Spleen (tissue), 11 donors: Measurements from ENCODE around the gene PSMD7. TPM values are rescaled to one million over a fixed set of nuclear protein-coding genes. Genes with fewer than 3 reads are reported as not detected.

Experiments used
- DNase-seq: peaks from one replicate; pipeline ENCODE4 v3.0.0-alpha.2; 2020
- H3K27ac ChIP-seq, 8 donors: fragments of 200-600 bp; sonication (generic) in 7 of 8; 1 replicate in 4 of 8; 2 replicates in 4 of 8; pipeline versions ENCODE4 v1.5.0 to v1.8.0; 2016 to 2021; ENCODE audit warnings: inconsistent platforms in 4 of 8, mild to moderate bottlenecking in 4 of 8, moderate library complexity in 1 of 8
- H3K27me3 ChIP-seq, 7 donors: fragments of 200-600 bp; sonication (generic) in 6 of 7; replicated peaks in 1 of 7; 1 replicate in 4 of 7; 2 replicates in 3 of 7; pipeline versions ENCODE4 v1.5.0 to v1.8.0; 2016 to 2021; ENCODE audit warnings: inconsistent platforms in 3 of 7, mild to moderate bottlenecking in 1 of 7
- H3K36me3 ChIP-seq, 6 donors: fragments of 200-600 bp; sonication (generic) in 5 of 6; 1 replicate in 4 of 6; 2 replicates in 2 of 6; pipeline versions ENCODE4 v1.5.0 to v1.8.0; 2016 to 2021; ENCODE audit warnings: inconsistent platforms in 2 of 6
- H3K4me1 ChIP-seq, 6 donors: fragments of 200-600 bp; sonication (generic) in 5 of 6; 1 replicate in 3 of 6; 2 replicates in 3 of 6; pipeline versions ENCODE4 v1.5.0 to v1.8.0; 2016 to 2021; ENCODE audit warnings: inconsistent platforms in 3 of 6
- H3K4me3 ChIP-seq, 8 donors: fragments of 200-600 bp; sonication (generic) in 7 of 8; 1 replicate in 4 of 8; 2 replicates in 4 of 8; pipeline versions ENCODE4 v1.5.0 to v1.8.0; 2016 to 2021; ENCODE audit warnings: inconsistent platforms in 4 of 8, mild to moderate bottlenecking in 4 of 8, moderate library complexity in 2 of 8
- H3K9me3 ChIP-seq, 8 donors: fragments of 200-600 bp; sonication (generic) in 7 of 8; 1 replicate in 4 of 8; 2 replicates in 4 of 8; pipeline versions ENCODE4 v1.5.0 to v1.8.0; 2016 to 2021; ENCODE audit warnings: inconsistent platforms in 4 of 8
- POLR2A ChIP-seq, 3 donors: fragments of 450-650 bp; IDR thresholded peaks; one replicate each; pipeline ENCODE4 v1.5.1; 2017; ENCODE audit warnings: antibody characterized with exemption in 3 of 3, mild to moderate bottlenecking in 1 of 3
- POLR2AphosphoS5 ChIP-seq, 3 donors: sonication (generic); formaldehyde crosslinking; IDR thresholded peaks; one replicate each; pipeline ENCODE4 v1.5.1; 2017; ENCODE audit warnings: antibody characterized with exemption in 3 of 3
- WGBS, 5 donors: extraction: QIAGEN DNeasy Blood & Tissue Kit in 3 of 5; methylation state at CpG; one replicate each; pipeline versions ENCODE4 v1.1.5 to v1.1.7; 2013 to 2018; 5-methylcytosine and 5-hydroxymethylcytosine counted together
- intact Hi-C: fragments of 100-400 bp; cut with DNase I; formaldehyde crosslinking; loops from one replicate; pipeline ENCODE4 v1.15.0; 2023; ENCODE audit warnings: low total_unique reads
- polyA plus RNA-seq, 3 donors: library from polyadenylated mRNA; stranded (reverse); fragments of 200-250 nt; gene quantifications; one replicate each; pipeline ENCODE4 v1.2.1, GENCODE V29; 2013
- total RNA-seq, 7 donors: library from RNA; depleted of rRNA in 3 of 7; stranded (reverse); fragments of >200 nt in 3 of 7; fragmentation: NEBNext Ultra II Directional in 4 of 7; extraction: Animal tissue kit (Norgen Biotek cat#: 25700) in 4 of 7; gene quantifications; one replicate each; pipeline versions ENCODE4 v1.1.0 to v1.2.1, GENCODE V29; 2016 to 2021
- TF ChIP-seq, protein P1 (sequence below), 11 experiments: fragments of 200-600 bp in 7 of 11; fragments of 450-650 bp in 4 of 11; sonication (generic) in 4 of 11; IDR thresholded peaks in 8 of 11; conservative IDR thresholded peaks in 3 of 11; 1 replicate in 7 of 11; 2 replicates in 4 of 11; pipeline versions ENCODE4 v1.4.0 to v1.8.0; 2016 to 2021; ENCODE audit warnings: antibody characterized with exemption in 11 of 11, inconsistent platforms in 4 of 11, mild to moderate bottlenecking in 1 of 11
- donor health status: healthy with polysubstance abuse.
- donor health status: DM: no; HTN: no; CAD: no; lungs with moderate emphysema.
- donor health status: DM: no; HTN: no; CAD: no.
- donor health status: Bipolar disorder and iron deficiency.
- donor health status: healthy.
- donor health status: DM: no; HTN: no; CAD: no.
- donor health status: DM: yes; HTN: yes; CAD: no.

PSMD7 gene
- total and polyA plus RNA-seq, 10 donors = 40.5 to 61.1 (median 48.9) TPM

DNA sequence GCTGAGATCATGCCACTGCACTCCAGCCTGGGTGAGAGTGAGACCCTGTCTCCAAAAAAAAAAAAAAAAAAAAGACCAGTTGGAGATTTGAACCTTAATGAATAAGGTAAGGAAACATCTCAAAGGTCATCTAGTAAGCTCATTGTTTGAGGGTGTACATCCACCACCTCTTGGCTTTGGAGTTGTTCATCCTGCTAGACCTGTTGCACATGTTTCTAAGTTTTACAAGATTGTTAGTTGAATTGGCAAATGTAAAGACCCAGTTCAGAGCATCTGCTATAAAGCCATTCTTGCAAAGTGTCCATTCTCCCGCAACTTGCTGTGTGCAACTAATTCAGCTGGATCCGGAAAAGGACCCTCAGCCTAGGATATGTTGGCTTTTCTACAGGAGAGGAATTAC, 1.5 kb downstream of the PSMD7 start:
- no peaks in the 10 kb centered on the region for H3K27me3 ChIP-seq
- H3K27ac ChIP-seq = peak overlapping the region in 2 of 8 donors; percentile 97 to 98
- intact Hi-C loops = no loop called here
- H3K36me3 ChIP-seq = peaks cover 3 to 51% (median 39%) of the 10 kb centered on the region in 6 donors
- DNase-seq = no peak
- H3K9me3 ChIP-seq = no peaks in the 10 kb centered on the region
- WGBS, 5 donors = 85 to 96% (median 93%) methylated on average over 2 of the region's 2 CpGs
- TF ChIP-seq POLR2A (IDR thresholded peaks at IDR 0.05) (no peak), POLR2AphosphoS5 (IDR thresholded peaks at IDR 0.05) (no peak)
- TF ChIP-seq, protein P1, sequence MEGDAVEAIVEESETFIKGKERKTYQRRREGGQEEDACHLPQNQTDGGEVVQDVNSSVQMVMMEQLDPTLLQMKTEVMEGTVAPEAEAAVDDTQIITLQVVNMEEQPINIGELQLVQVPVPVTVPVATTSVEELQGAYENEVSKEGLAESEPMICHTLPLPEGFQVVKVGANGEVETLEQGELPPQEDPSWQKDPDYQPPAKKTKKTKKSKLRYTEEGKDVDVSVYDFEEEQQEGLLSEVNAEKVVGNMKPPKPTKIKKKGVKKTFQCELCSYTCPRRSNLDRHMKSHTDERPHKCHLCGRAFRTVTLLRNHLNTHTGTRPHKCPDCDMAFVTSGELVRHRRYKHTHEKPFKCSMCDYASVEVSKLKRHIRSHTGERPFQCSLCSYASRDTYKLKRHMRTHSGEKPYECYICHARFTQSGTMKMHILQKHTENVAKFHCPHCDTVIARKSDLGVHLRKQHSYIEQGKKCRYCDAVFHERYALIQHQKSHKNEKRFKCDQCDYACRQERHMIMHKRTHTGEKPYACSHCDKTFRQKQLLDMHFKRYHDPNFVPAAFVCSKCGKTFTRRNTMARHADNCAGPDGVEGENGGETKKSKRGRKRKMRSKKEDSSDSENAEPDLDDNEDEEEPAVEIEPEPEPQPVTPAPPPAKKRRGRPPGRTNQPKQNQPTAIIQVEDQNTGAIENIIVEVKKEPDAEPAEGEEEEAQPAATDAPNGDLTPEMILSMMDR (IDR thresholded peaks at IDR 0.05 in 8 of 11, conservative IDR thresholded peaks at IDR 0.05 in 3 of 11) = no peak
- H3K4me3 ChIP-seq = peak overlapping the region in 6 of 8 donors; percentile 75 to 99 (median 96)
- H3K4me1 ChIP-seq = peaks cover 18 to 59% (median 39%) of the 10 kb centered on the region in 6 donors

DNA sequence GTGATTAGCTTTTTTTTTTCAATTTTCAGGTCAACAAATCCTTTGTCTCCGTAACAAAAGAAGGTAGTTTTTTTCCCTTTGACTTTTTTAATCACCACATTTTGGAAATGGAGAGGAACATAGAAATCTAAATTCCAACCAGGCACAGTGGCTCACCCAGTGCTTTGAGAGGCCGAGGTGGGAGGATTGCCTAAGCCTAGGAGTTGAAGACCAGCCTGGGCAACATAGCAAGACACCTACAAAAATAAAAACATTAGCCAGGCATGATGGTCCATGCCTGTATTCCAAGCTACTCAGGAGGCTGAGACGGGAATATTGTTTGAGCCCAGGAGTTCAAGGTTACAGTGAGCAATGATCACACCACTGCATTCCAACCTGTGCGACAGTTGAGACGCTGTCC, 5.7 kb downstream of the PSMD7 start:
- Histone ChIP-seq H3K36me3 (peaks cover 10 to 93% (median 82%) of the 10 kb centered on the region in 6 donors), H3K9me3 (no peaks in the 10 kb centered on the region), H3K27ac (no peak overlapping the region), H3K4me3 (no peak overlapping the region), H3K4me1 (peaks cover 10 to 38% (median 26%) of the 10 kb centered on the region in 6 donors), H3K27me3 (no peaks in the 10 kb centered on the region)
- no peak for DNase-seq
- 90 to 96% (median 92%) methylated on average over 5 of the region's 5 CpGs for WGBS, 5 donors
- TF ChIP-seq POLR2AphosphoS5 (IDR thresholded peaks at IDR 0.05) (no peak), POLR2A (IDR thresholded peaks at IDR 0.05) (no peak)
- TF ChIP-seq, protein P1 (IDR thresholded peaks at IDR 0.05 in 8 of 11, conservative IDR thresholded peaks at IDR 0.05 in 3 of 11) = no peak
- intact Hi-C loops = no loop called here

DNA sequence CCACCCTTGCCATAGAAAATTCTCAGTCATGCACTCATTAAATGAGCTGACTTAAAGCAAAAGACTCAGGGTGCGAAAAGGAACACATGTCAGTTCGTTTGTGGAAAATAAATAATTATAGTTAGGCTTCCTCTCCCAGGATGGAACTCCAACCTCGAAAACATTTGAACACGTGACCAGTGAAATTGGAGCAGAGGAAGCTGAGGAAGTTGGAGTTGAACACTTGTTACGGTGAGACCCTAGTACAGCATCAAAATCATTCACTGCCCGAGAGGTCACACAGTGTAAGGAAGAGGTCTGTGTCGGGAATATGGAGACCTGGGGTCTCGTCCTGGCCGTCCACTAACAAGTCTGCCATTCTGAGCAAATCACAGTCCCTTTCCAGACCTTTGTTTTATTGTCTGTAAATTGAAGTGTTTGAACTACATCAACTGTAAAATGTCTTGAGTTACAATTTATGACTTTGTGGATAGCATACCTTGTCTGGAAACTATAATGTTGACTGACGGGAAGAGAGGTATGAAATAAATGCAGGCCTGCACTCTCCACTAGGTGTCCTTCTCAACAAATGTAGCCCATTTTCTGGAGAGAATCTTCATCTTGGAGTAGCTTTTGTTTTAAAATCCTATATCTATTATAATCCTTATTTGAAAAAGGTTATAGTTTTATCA, 7.7 kb downstream of the PSMD7 start:
- peaks cover 0 to 19% (median 7%) of the 10 kb centered on the region in 6 donors for H3K4me1 ChIP-seq
- no peak overlapping the region for H3K4me3 ChIP-seq
- TF ChIP-seq POLR2A (IDR thresholded peaks at IDR 0.05) (no peak), POLR2AphosphoS5 (IDR thresholded peaks at IDR 0.05) (no peak)
- TF ChIP-seq, protein P1 (IDR thresholded peaks at IDR 0.05 in 8 of 11, conservative IDR thresholded peaks at IDR 0.05 in 3 of 11) = no peak
- no peaks in the 10 kb centered on the region for H3K27me3 ChIP-seq
- no peak for DNase-seq
- H3K27ac ChIP-seq = no peak overlapping the region
- H3K9me3 ChIP-seq = no peaks in the 10 kb centered on the region
- intact Hi-C loops = no loop called here
- peaks cover 10 to 94% (median 90%) of the 10 kb centered on the region in 6 donors for H3K36me3 ChIP-seq
- 81 to 88% (median 84%) methylated on average over 10 of the region's 10 CpGs for WGBS, 5 donors

DNA sequence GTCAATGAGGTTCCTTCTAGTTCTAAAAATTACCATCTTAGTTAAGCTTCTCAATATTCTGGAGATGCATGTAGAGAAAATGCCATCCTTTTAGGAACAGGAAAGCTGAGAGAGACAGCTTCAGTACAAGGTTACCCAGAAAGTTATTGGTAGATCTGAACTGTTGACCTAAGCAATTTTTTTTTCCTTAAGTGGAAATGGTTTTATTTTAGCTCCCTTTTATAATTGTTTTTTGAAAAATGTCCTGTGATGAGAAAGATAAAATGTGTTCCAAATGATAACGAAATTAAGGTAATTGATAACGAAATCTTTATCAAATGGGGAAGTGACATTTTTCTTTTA, 8.2 kb downstream of the PSMD7 start:
- H3K36me3 ChIP-seq = peaks cover 10 to 89% (median 85%) of the 10 kb centered on the region in 6 donors
- DNase-seq = no peak
- H3K4me1 ChIP-seq = peaks cover 0 to 15% (median 2%) of the 10 kb centered on the region in 6 donors
- WGBS, 5 donors = 71 to 92% (median 76%) methylated on average over 2 of the region's 2 CpGs
- no peaks in the 10 kb centered on the region for H3K9me3 ChIP-seq
- intact Hi-C loops = no loop called here
- H3K4me3 ChIP-seq = no peak overlapping the region
- TF ChIP-seq POLR2A (IDR thresholded peaks at IDR 0.05) (no peak), POLR2AphosphoS5 (IDR thresholded peaks at IDR 0.05) (no peak)
- TF ChIP-seq, protein P1 (IDR thresholded peaks at IDR 0.05 in 8 of 11, conservative IDR thresholded peaks at IDR 0.05 in 3 of 11) = no peak
- H3K27me3 ChIP-seq = no peaks in the 10 kb centered on the region
- no peak overlapping the region for H3K27ac ChIP-seq
